B cell (primary cell): ENCODE data around the gene KIR3DL2.
"Not testable (repeated sequence)": the region's sequence is repeated elsewhere in the genome, so short reads cannot be mapped to it uniquely, and the experiment has no call there.

Source experiments
- EZH2 ChIP-seq: IDR thresholded peaks from 2 replicates; pipeline ENCODE4 v1.6.1; 2012; ENCODE audit warnings: borderline replicate concordance, low read depth, mild to moderate bottlenecking, moderate library complexity, low read length; ENCODE audit not compliant: insufficient read depth, poor library complexity, severe bottlenecking
- TF ChIP-seq, protein P1 (sequence below): fragments of 200-600 bp; IDR thresholded peaks from one replicate; pipeline ENCODE4 v1.8.0; 2022; ENCODE audit warnings: antibody characterized with exemption, mild to moderate bottlenecking

DNA sequence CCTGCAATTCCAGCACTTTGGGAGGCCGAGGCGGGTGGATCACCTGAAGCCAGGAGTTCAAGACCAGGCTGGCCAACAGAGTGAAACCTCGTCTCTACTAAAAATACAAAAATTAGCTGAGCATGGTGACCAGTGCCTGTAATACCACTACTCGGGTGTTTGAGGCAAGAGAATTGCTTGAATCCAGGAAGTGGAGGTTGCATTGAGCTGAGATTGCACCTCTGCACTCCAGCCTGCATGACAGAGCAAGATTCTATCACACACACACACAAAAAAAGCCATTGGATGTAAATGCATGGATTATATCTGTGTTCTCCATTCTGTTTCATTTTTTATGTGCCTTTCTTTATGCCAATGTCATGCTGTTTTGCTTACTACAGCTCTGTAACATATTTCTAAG lies 25.8 kb upstream of the KIR3DL2 start:
- TF ChIP-seq, protein P1, sequence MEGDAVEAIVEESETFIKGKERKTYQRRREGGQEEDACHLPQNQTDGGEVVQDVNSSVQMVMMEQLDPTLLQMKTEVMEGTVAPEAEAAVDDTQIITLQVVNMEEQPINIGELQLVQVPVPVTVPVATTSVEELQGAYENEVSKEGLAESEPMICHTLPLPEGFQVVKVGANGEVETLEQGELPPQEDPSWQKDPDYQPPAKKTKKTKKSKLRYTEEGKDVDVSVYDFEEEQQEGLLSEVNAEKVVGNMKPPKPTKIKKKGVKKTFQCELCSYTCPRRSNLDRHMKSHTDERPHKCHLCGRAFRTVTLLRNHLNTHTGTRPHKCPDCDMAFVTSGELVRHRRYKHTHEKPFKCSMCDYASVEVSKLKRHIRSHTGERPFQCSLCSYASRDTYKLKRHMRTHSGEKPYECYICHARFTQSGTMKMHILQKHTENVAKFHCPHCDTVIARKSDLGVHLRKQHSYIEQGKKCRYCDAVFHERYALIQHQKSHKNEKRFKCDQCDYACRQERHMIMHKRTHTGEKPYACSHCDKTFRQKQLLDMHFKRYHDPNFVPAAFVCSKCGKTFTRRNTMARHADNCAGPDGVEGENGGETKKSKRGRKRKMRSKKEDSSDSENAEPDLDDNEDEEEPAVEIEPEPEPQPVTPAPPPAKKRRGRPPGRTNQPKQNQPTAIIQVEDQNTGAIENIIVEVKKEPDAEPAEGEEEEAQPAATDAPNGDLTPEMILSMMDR = not testable (repeated sequence)
- TF ChIP-seq EZH2 = not testable (repeated sequence)
